Subcutaneous adipose tissue (tissue), 4 donors: Measurements from ENCODE around the gene PHACTR2. TPM values are rescaled to one million over a fixed set of nuclear protein-coding genes. Genes with fewer than 3 reads are reported as not detected.

Experiments
- CTCF ChIP-seq: fragments of 450-650 bp; IDR thresholded peaks from one replicate; pipeline ENCODE4 v1.5.1; 2016; ENCODE audit warnings: low read depth, mild to moderate bottlenecking, control low read depth, antibody characterized with exemption, moderate library complexity
- total RNA-seq, 4 donors: library from RNA; depleted of rRNA; stranded (reverse); fragments of >200 nt; gene quantifications; one replicate each; pipeline ENCODE4 v1.1.0, GENCODE V29; 2016

PHACTR2 gene
- total RNA-seq, 4 donors from 2014 or later = 45.1 to 73.2 (median 52.8) TPM

- TF ChIP-seq CTCF = no peak
These were observed 126.2 kb downstream of the PHACTR2 start for GRCh38 chr6:143803769-143804568.

GRCh38 chr6:143804835-143805239 lies 127.1 kb downstream of the PHACTR2 start:
- no peak for TF ChIP-seq CTCF

- TF ChIP-seq CTCF = no peak
These were observed 128.7 kb downstream of the PHACTR2 start for GRCh38 chr6:143806282-143807102.

- TF ChIP-seq CTCF = no peak
These were observed 129.5 kb downstream of the PHACTR2 start for GRCh38 chr6:143807103-143807772.

GRCh38 chr6:143810745-143811144 lies 133.0 kb downstream of the PHACTR2 start:
- TF ChIP-seq CTCF = no peak

GRCh38 chr6:143811501-143812157 lies 133.9 kb downstream of the PHACTR2 start:
- TF ChIP-seq CTCF = no peak

GRCh38 chr6:143817621-143818020 lies 139.9 kb downstream of the PHACTR2 start:
- TF ChIP-seq CTCF = no peak
